ENCODE measurements around the gene PARD3B. TPM values are rescaled to one million over a fixed set of nuclear protein-coding genes. Genes with fewer than 3 reads are reported as not detected.

Gene PARD3B
- total RNA-seq, 1 experiment from 2014 or later, result 6.4 TPM

- H4K91ac ChIP-seq (ENCODE audit: insufficient read length, low read depth, low read length), result no peak overlapping the region
- no peaks in the 10 kb centered on the region for H3K9me3 ChIP-seq (ENCODE audit: control insufficient read depth, low read depth, low read length)
- H3K79me1 ChIP-seq (ENCODE audit: insufficient read depth, low read depth, low read length, poor library complexity, severe bottlenecking), result no peaks in the 10 kb centered on the region
- H2BK12ac ChIP-seq (ENCODE audit: insufficient read length, low read depth, low read length), result no peak overlapping the region
- no peaks in the 10 kb centered on the region for H3K27me3 Mint-ChIP-seq (ENCODE audit: low read depth)
- H3K36me3 Mint-ChIP-seq (ENCODE audit: insufficient read depth in 1 of 3, low read depth in 3 of 3), result no peaks in the 10 kb centered on the region
- H3K27me3 ChIP-seq (ENCODE audit: insufficient read depth, low read length), result no peaks in the 10 kb centered on the region
- H2BK120ac ChIP-seq (ENCODE audit: low read depth, low read length, poor library complexity, severe bottlenecking), result no peak overlapping the region
- no peak overlapping the region for H3K4me3 Mint-ChIP-seq
- H3K23ac ChIP-seq (ENCODE audit: insufficient read length, low read depth, low read length), result no peak overlapping the region
- no peak overlapping the region for H2BK15ac ChIP-seq (ENCODE audit: low read depth, low read length)
- H3K4me1 ChIP-seq (ENCODE audit: insufficient read depth, low read length), result no peaks in the 10 kb centered on the region
- no peak overlapping the region for H2AFZ ChIP-seq (ENCODE audit: low read length)
- DNase-seq, result no peak
- H3K9ac ChIP-seq (ENCODE audit: extremely low read depth, insufficient read length, low read length), result no peak overlapping the region
- H4K20me1 ChIP-seq (ENCODE audit: control insufficient read depth, insufficient read depth, insufficient read length), result no peaks in the 10 kb centered on the region
- no peak overlapping the region for H2BK5ac ChIP-seq (ENCODE audit: insufficient read length, low read length)
- H3T11ph ChIP-seq (ENCODE audit: low read length), result no peak overlapping the region
- no peak for TF ChIP-seq CTCF (conservative IDR thresholded peaks at IDR 0.05)
- H2BK20ac ChIP-seq (ENCODE audit: low read depth, low read length, poor library complexity, severe bottlenecking), result no peak overlapping the region
- no peaks in the 10 kb centered on the region for H3K79me2 ChIP-seq (ENCODE audit: insufficient read depth, low read length)
- no peak overlapping the region for H3K4ac ChIP-seq (ENCODE audit: low read depth, low read length)
- no peak overlapping the region for H3K14ac ChIP-seq (ENCODE audit: insufficient read depth, low read length)
- H3K27ac Mint-ChIP-seq, result no peak overlapping the region
- H3K18ac ChIP-seq (ENCODE audit: insufficient read length, low read depth, low read length), result no peak overlapping the region
- no peak overlapping the region for H4K5ac ChIP-seq (ENCODE audit: insufficient read length, low read depth, low read length)
- H2AK5ac ChIP-seq (ENCODE audit: insufficient read length, low read length), result no peak overlapping the region
- no peak overlapping the region for H4K8ac ChIP-seq (replicated peaks; ENCODE audit: insufficient read length, low read depth, low read length)
- no peak overlapping the region for H3K56ac ChIP-seq (ENCODE audit: insufficient read length, low read depth, low read length)
- H3K27ac ChIP-seq (ENCODE audit: insufficient read length, low read depth, low read length), result no peak overlapping the region
- WGBS (ENCODE audit: extremely low coverage, insufficient read length, low lambda C conversion rate), result no CpG with 5 or more reads among the region's 3 CpGs
- H3K9me3 Mint-ChIP-seq, result no peaks in the 10 kb centered on the region
- no peak overlapping the region for H3K4me2 ChIP-seq (ENCODE audit: insufficient read depth, insufficient read length, low read length)
- H3K23me2 ChIP-seq (ENCODE audit: insufficient read length, low read depth, low read length, poor library complexity, severe bottlenecking), result no peaks in the 10 kb centered on the region
- H3K4me1 Mint-ChIP-seq, result no peaks in the 10 kb centered on the region
Observed at GRCh38 chr2:204686406-204686805, 141.1 kb downstream of the PARD3B start.

Data from H9 (cell line).